Peyer's patch (tissue), 4 donors: ENCODE results near the gene MTERF1. TPM values are rescaled to one million over a fixed set of nuclear protein-coding genes. Genes with fewer than 3 reads are reported as not detected.

ENCODE experiments used
- DNase-seq, 3 donors: peaks; one replicate each; pipeline ENCODE4 v3.0.0-alpha.2; 2017 to 2019
- H3K27ac ChIP-seq, 4 donors: fragments of 200-600 bp; sonication (generic); one replicate each; pipeline ENCODE4 v1.5.1; 2016 to 2019
- H3K27me3 ChIP-seq, 2 donors: fragments of 200-600 bp; sonication (generic); one replicate each; pipeline ENCODE4 v1.5.1; 2019
- H3K36me3 ChIP-seq, 3 donors: fragments of 200-600 bp; sonication (generic); one replicate each; pipeline ENCODE4 v1.5.1; 2016 to 2019
- H3K4me1 ChIP-seq, 4 donors: fragments of 200-600 bp; sonication (generic); one replicate each; pipeline ENCODE4 v1.5.1; 2016 to 2019
- H3K4me3 ChIP-seq, 4 donors: fragments of 200-600 bp; sonication (generic); 1 replicate in 3 of 4; 2 replicates in 1 of 4; pipeline ENCODE4 v1.5.1; 2016 to 2019; ENCODE audit warnings: mild to moderate bottlenecking in 1 of 4
- H3K9me3 ChIP-seq, 4 donors: fragments of 200-600 bp; sonication (generic); one replicate each; pipeline ENCODE4 v1.5.1; 2016 to 2019; ENCODE audit warnings: mild to moderate bottlenecking in 1 of 4
- POLR2A ChIP-seq, 2 donors: fragments of 450-650 bp; IDR thresholded peaks; one replicate each; pipeline ENCODE4 v1.5.1; 2017; ENCODE audit warnings: antibody characterized with exemption in 2 of 2, mild to moderate bottlenecking in 2 of 2, moderate library complexity in 2 of 2
- total RNA-seq, 4 donors: library from RNA; depleted of rRNA; stranded (reverse); fragments of >200 nt; gene quantifications; one replicate each; pipeline ENCODE4 v1.1.0, GENCODE V29; 2016
- TF ChIP-seq, protein P1 (sequence below), 6 experiments: fragments of 450-650 bp in 4 of 6; fragments of 200-600 bp in 2 of 6; sonication (generic) in 1 of 6; IDR thresholded peaks; one replicate each; pipeline ENCODE4 v1.5.1; 2017 to 2019; ENCODE audit warnings: antibody characterized with exemption in 6 of 6, mild to moderate bottlenecking in 3 of 6, moderate library complexity in 1 of 6

MTERF1 gene
- total RNA-seq, 4 donors from 2014 or later = 6.8 to 17.3 (median 11.8) TPM

DNA sequence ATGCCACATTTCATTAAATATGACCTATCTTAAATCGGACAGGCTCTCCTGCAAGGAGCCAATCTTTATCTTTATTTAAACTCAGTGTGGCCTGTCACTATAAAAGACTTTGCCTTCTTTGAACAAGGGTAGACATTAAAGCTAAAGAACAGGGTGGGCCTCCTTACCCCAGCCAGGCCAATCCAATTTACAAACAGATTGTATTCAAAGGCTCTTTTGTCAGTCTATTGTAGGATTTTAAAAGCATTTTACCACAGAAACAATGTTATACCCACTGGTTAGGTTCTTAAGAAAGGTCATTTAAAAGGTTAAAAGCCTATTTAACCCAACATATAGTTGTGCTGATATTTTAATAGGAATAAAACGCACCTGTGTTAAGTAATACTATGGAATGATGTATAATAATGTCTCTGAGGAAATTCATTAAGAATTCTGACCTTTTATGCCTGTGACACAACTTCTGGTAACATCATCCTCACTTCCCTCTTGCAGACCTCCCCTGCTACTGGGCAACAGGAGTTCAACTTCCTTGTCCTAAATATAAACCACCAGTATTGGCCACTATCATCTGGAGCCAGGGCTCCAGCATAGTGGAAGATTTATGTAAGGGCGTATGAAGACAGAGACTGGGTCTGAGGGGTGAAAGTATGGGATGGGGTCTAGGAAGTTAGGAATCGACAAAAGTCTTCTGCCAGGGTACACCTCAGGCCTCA, 32.5 kb downstream of the MTERF1 start:
- Histone ChIP-seq H3K27me3 (no peaks in the 10 kb centered on the region), H3K36me3 (no peaks in the 10 kb centered on the region), H3K9me3 (no peaks in the 10 kb centered on the region), H3K27ac (no peak overlapping the region), H3K4me3 (no peak overlapping the region), H3K4me1 (no peaks in the 10 kb centered on the region)
- TF ChIP-seq, protein P1, sequence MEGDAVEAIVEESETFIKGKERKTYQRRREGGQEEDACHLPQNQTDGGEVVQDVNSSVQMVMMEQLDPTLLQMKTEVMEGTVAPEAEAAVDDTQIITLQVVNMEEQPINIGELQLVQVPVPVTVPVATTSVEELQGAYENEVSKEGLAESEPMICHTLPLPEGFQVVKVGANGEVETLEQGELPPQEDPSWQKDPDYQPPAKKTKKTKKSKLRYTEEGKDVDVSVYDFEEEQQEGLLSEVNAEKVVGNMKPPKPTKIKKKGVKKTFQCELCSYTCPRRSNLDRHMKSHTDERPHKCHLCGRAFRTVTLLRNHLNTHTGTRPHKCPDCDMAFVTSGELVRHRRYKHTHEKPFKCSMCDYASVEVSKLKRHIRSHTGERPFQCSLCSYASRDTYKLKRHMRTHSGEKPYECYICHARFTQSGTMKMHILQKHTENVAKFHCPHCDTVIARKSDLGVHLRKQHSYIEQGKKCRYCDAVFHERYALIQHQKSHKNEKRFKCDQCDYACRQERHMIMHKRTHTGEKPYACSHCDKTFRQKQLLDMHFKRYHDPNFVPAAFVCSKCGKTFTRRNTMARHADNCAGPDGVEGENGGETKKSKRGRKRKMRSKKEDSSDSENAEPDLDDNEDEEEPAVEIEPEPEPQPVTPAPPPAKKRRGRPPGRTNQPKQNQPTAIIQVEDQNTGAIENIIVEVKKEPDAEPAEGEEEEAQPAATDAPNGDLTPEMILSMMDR (IDR thresholded peaks at IDR 0.05) = no peak
- no peak for TF ChIP-seq POLR2A (IDR thresholded peaks at IDR 0.05)
- DNase-seq = no peak

DNA sequence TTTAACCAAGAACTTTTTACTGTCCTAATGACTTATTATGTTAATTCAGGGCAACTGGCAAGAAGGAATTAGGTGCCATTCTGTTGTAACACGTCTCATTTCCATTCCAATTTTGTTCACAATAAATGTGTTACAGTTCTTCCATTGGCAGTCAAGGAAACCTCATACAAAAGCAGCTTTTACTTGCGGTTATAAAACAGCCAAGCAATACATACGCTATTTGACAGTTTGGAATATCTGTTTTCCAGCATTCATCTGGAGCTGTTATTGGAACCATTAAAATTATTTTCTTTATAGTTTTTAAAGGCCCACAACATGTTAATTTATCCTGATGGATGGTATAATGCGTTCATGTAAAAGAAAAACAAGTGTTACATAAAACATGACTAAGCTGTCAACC, 33.3 kb downstream of the MTERF1 start:
- Histone ChIP-seq H3K9me3 (no peaks in the 10 kb centered on the region), H3K27ac (no peak overlapping the region), H3K27me3 (no peaks in the 10 kb centered on the region), H3K36me3 (no peaks in the 10 kb centered on the region), H3K4me3 (no peak overlapping the region), H3K4me1 (no peaks in the 10 kb centered on the region)
- TF ChIP-seq, protein P1 (IDR thresholded peaks at IDR 0.05) = no peak
- no peak for TF ChIP-seq POLR2A (IDR thresholded peaks at IDR 0.05)
- no peak for DNase-seq

DNA sequence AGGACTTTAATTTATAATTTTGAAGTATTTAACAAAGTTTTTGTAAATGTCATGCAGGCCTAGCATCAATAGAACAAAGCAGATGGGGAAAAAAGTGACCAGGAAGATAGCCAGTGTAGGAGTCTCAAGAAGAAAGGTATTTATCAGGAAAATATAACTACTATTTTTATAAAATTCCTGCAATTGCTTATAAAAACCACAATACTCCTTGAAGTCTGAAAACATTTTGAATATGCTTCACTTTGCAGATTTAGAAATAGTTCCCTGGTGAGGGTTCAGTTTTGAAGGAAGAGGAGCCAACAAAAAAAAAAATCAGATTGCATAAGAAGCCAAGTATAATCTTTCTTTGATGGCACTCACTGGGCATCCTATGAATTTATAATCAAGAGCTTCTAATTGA, 34.1 kb downstream of the MTERF1 start:
- Histone ChIP-seq H3K4me1 (no peaks in the 10 kb centered on the region), H3K27ac (no peak overlapping the region)
- no peak for TF ChIP-seq POLR2A (IDR thresholded peaks at IDR 0.05)
- TF ChIP-seq, protein P1 (IDR thresholded peaks at IDR 0.05) = no peak

DNA sequence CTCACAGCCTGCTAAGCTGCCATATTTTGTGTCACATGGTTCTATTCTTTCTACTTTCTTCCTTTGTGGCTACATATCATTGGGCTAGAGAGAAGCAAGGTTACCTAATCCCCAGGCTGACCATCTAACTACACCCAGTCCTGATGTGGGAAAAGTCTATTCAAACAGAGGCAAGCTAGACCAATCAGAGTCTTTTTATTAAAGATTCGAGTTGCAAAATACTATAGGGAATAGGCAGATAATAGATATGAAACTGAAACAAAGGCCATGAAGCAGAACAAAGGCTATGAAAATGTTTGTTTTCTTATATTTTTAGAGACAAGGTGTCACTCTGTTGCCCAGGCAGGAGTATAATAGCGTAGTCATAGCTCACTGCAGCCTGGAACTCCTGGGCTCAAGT, 36.7 kb downstream of the MTERF1 start:
- H3K4me1 ChIP-seq = no peaks in the 10 kb centered on the region
- H3K9me3 ChIP-seq = peaks cover 0 to 3% (median 0%) of the 10 kb centered on the region in 4 donors
- no peaks in the 10 kb centered on the region for H3K36me3 ChIP-seq
- TF ChIP-seq, protein P1 (IDR thresholded peaks at IDR 0.05) = no peak
- DNase-seq = no peak
- no peaks in the 10 kb centered on the region for H3K27me3 ChIP-seq
- H3K4me3 ChIP-seq = no peak overlapping the region
- no peak overlapping the region for H3K27ac ChIP-seq

More for the DNA sequence above, 34.1 kb downstream of the MTERF1 start:
- no peaks in the 10 kb centered on the region for H3K36me3 ChIP-seq
- no peak for DNase-seq
- peaks cover 0 to 3% (median 0%) of the 10 kb centered on the region in 4 donors for H3K9me3 ChIP-seq
- H3K4me3 ChIP-seq = no peak overlapping the region
- H3K27me3 ChIP-seq = no peaks in the 10 kb centered on the region

DNA sequence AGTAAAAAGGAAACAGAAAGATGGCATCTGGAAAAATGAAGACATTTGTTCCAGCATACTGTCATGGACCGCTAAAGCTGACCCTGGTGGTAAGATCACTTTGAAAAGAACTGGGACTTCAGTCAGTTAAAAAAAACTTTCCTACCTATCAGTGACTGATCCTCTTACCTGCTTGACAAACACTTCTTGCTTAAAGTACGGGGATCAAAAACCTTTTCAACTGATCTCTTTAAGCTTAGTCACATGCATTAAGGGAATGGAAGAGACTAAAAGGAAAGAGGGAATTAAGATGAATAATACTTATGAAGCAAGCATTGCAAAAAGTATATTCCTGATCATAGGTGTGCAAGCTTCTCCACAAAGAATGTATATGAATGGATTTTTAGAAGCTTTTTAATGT, 42.1 kb downstream of the MTERF1 start:
- Histone ChIP-seq H3K27me3 (no peaks in the 10 kb centered on the region), H3K9me3 (peaks cover 0 to 3% (median 0%) of the 10 kb centered on the region in 4 donors), H3K36me3 (no peaks in the 10 kb centered on the region), H3K27ac (no peak overlapping the region), H3K4me3 (no peak overlapping the region), H3K4me1 (no peaks in the 10 kb centered on the region)
- no peak for TF ChIP-seq POLR2A (IDR thresholded peaks at IDR 0.05)
- TF ChIP-seq, protein P1 (IDR thresholded peaks at IDR 0.05) = no peak
- no peak for DNase-seq
